CD1c-positive myeloid dendritic cell (primary cell): ENCODE measurements around the gene FAM118B.
"Not testable (repeated sequence)": the region's sequence is repeated elsewhere in the genome, so short reads cannot be mapped to it uniquely, and the experiment has no call there.

Experiments used
- DNase-seq: peaks from one replicate; pipeline ENCODE4 v3.0.0-alpha.2; 2016; ENCODE audit errors: extremely low spot score

FAM118B gene

DNA sequence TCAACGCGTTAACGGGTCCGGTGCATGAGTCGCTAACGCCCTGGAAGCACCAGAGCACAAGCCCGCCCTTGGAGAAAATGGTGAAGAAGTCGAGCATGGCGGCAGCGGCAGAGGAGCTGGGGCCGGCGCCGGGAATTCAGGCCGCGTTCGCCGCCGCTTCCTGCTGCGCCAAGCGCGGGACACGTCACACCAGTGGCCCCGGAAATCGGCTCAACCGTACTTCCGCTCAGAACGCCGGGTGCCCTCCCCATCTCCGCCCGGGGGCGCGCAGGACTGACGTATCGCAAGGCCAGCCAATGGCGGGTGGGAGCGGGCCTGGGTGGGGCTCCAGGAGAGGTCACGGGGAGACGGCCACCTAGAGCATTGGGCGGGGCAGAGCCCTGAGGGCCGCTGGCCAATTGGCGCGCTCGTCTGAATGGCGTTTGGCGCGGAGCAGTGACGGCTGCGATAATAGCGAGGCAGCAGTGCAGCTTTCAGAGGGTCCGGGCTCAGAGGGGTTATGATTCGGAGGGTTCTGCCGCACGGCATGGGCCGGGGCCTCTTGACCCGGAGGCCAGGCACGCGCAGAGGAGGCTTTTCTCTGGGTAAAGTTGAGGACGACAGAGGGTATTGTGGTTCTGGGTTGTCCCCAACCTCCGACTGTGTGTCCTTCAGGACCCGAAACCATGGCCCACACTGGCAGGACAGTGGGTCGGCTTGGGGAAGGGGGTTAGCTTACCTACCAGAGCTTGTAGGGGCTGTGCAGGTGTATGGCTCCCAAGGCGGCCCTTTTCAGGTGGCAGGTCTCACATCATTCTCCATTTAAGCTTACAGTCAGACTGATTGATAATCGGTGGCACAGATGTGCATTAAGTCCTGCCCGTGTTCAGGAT is 57.4 kb downstream of the FAM118B start, which contains the start of the genes FOXRED1 and SRPRA:
FOXRED1 (plus strand) TSS at position 447 of the 872 bp plus-strand sequence; CDS start at position 500, 53 bp downstream.
SRPRA (minus strand) TSS at position 188 of the 872 bp plus-strand sequence; CDS start at position 97, 91 bp downstream.
- peak; percentile 100 for DNase-seq

DNA sequence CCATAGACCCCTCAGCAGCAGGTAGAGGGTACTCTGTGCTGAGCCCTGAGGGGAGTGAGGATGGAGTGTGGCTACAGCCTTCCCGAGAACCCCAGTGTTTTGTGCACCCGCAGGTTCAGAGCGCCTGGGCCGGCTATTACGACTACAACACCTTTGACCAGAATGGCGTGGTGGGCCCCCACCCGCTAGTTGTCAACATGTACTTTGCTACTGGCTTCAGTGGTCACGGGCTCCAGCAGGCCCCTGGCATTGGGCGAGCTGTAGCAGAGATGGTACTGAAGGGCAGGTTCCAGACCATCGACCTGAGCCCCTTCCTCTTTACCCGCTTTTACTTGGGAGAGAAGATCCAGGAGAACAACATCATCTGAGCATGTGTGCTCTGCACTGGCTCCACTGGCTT is 65.7 kb downstream of the FAM118B start:
- no peak for DNase-seq

DNA sequence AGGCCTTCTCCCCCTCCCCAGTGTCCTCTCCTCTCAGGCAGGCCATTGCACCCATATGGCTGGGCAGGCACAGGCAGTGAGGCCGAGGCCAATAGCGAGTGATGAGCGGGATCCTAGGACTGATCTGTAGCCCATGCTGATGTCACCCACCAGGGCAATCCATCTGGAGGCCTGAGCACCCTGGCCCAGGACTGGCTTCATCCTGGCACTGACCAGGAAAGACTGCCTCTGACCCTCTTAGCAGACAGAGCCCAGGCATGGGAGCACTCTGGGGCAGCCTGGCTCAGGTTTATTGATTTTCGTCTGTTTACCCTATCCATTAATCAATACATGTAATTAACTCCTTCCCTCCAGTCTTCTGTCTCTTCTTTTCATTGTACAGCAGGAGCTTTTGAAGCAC is 66.2 kb downstream of the FAM118B start:
- DNase-seq = no peak

DNA sequence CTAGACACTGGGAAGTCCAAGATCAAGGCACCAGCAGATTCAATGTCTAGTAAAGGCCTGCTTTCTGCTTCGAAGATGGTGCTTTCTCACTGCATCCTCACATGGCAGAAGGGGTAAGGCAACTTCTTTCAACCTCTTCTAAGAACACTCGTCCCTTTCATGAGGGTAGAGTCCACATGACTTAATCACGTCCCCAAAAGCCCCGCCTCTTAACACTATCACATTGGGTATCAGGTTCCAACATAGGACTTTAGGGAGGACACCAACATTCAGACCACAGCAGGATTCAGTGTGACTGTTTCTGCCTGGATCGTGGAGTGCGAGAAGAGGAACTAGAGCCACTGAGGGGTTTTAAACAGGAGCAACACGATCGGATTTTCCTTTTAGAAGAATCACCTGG is 67.6 kb downstream of the FAM118B start:
- no peak for DNase-seq

DNA sequence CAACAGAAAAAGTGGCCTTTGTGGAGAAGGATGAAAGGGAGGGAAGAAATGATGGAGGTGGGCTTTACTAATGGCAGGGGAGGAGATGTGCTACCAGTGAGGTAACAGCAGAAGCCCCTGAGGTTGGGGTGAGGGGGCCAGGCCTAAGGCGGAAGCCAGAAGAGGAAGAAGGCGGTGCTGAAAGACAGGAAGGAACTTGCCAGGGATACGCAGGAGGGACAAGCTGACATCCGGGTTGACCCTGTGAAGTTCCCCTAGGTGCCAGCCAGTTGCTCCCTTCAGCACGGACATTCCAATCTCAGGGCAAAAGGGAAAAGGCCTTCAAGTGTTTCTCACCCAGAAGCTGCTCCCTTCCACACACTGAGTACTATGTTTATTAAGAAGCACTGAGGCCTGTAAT is 69.0 kb downstream of the FAM118B start:
- DNase-seq = peak; percentile 34

DNA sequence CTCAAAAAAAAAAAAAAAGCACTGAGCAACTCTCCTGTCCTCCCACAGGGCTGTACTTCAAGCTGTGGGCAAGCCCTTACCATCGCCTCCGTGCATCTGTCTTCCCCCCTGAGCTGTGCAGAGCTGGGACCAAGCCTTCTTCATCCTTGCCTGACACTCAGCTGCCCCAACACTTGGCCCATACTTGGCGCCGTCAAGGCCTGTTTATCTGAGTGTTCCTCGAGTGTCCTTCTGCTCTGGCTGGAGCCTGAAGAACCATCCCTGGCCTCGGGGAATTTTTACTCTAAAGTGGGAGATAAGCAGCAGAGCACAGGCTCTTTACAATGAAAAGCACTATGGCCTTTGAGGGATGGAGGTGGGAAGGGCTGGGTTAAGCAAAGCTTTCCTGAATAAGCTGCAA is 69.7 kb downstream of the FAM118B start:
- DNase-seq = no peak

DNA sequence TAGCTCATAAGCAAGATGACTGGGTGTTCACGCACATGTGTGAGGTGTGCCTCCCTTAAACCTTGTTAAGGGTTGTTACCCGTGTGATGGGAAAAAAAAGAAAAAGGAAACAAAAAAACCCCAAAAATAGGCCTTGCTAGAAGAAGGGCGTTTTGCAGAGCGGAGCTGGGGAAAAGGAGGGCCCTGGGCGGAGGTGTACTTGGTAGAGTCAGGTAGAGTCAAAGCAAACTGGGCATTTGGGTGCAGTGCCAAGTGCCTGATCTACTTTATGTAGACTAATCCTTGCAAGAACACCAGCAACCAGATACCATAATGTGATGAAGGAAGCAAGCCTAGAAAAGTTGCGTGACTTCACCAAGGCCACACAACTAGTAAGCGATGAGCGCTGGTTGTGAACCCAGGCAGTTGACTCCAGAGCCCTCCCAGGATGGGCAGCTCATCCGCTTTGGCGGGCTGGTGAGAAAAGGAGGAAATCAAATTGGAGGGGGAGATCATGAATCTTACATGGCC is 70.1 kb downstream of the FAM118B start:
- no peak for DNase-seq

DNA sequence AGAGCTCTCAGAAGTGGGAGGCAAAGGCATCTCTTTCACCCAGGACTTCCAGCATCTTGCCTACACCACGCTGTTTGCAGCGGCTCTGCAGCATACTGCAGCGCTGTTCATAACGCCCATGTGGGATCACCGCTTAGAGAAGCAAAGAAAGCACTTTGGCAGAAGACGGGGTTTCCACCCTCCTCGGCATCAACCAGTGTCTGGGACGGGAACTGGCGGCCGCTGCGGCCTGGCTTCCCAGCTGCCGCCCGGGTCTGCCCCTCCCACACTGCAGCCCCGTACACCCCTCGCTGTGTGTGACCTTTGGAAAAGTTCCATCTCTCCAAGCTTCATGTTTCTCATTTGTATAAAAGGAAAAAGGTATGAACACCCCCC is 70.8 kb downstream of the FAM118B start:
- peak; percentile 31 for DNase-seq

DNA sequence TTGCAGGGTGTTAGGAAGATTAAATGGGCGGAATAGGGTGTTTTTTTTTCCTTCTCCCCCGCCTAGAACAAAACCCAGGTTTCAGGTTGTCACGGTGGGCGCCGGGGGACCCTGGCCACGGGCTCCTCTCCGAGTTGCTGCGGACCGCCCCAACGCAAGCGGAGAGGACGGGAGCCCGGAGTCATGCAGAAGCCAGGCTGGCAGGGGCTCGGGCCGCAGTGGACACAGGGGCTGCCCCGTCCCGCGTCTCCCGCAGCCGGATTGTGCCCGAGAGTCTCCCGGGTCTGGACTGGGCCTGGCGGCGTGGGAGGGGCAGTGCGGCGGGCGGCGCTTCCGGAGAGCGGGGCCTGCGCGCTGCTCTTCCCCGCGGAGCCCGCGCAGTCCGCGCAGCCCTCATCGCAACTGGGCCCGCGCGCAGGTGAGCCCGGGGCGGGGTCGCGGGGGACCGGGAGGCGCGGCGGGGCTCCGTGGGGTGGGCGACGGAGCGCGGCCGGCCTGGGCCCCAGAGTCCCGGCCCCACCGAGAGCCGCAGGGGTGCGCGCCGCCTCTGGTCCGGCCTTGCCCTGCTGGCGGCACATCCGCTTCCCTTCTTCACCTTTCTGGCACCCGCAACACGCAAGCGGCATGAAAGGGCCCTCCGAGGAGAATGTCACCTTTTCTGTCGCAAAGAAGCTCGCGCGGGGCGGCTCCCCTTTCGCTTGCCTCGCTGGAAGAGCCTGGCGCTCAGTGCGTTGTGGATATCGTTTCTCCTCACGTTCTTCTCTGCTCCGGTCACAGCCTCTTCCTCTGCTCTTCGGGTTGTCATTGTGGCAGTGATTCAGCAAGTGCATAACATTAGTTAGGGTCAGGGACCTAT is 71.4 kb downstream of the FAM118B start, which contains the start of gene TIRAP:
TIRAP (plus strand) TSS at position 358 of the 856 bp plus-strand sequence. CDS start 7,802 bp downstream, outside the sequence.
- DNase-seq = peak; percentile 70

DNA sequence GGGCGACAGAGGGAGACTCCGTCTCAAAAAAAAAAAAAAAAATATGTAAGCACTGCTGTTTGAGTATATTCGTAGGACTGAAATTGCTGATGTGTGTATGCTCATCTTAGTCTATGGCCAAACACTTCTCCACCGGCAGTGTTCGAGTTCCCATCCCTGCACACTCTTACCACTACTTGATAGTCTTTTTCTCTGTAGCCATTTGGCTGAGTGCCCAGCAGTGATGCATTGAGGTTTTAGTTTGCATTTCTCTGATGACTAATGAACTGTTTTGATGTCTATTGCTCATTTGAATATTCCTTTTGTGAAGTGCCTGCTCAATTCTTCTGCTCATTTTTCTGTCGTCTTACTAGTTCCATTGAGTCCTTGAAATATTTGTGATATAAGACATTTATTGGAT is 73.2 kb downstream of the FAM118B start:
- peak; percentile 90 for DNase-seq

DNA sequence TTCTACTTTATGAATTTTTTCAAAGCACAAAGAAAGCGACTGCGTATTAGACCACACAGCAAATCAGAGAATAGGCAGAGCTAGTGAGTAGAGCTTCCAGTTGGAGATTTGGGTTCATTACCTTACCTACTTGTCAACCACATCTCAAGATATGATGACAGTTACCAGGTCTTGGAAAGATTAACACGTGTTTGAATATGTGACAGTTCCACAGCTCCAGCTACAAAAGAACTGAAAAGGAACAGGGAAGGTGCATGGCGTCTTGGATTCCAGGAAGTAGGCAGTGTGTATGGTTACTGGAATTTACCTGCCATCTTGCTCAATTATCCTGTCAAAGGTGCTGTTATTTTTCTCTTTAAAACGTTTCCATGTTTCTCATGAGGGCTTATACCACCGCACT is 76.7 kb downstream of the FAM118B start:
- no peak for DNase-seq

DNA sequence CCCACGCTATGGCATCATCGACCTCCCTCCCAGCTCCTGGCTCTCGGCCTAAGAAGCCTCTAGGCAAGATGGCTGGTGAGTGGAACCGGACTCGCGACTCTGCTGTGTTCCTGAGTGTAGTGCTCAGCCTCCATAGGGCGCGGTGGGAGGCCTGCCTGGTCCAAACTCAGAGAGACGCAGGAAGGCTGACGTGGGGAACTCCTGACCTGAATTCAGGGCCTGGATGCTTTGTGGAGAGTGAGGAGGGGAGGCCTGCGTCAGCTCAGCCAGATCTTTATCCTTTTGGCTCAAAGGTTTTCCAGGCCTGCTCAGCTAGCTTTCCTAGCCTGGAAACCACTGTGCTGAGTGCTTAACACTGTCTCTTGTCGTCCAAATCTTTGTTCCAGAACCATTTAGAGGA is 79.3 kb downstream of the FAM118B start:
- DNase-seq = no peak

DNA sequence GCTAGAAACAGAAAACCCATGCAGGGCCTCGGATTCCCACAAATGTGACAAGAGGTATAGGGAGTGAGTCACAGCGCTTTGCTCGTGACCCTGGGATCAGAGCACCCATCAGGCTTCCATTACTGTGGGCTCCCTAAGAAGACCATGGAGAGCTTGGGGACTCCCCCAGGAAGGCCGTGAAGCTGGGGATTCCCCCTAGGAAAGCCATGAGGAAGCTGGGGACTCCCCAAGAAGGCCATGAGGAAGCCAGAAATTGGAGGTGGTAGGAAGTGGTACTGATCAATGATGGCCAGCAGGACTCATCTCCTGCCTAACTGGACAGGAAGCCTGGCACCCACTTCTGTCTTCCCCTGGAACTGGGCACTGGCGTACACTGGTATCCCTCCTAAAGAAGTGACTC is 82.1 kb downstream of the FAM118B start:
- DNase-seq = peak; percentile 29

DNA sequence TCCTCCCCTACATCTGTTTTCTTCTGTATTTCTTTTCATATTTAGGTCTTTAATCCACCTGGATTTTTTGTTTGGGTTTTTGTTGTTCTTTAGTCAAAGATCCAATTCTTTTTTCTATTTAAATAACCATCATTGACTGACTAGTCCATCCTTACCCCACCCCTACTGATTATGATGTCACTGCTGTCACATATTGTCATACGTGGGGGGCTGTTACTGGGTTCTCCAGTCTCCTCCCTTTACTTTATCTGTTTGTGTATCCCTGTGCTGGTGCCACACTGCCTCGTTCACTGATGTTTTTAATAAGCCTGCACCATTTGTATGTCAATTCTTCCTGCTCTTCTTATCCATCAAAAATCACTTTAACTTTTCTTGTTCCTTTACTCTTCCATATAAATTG is 85.4 kb downstream of the FAM118B start:
- DNase-seq = no peak

DNA sequence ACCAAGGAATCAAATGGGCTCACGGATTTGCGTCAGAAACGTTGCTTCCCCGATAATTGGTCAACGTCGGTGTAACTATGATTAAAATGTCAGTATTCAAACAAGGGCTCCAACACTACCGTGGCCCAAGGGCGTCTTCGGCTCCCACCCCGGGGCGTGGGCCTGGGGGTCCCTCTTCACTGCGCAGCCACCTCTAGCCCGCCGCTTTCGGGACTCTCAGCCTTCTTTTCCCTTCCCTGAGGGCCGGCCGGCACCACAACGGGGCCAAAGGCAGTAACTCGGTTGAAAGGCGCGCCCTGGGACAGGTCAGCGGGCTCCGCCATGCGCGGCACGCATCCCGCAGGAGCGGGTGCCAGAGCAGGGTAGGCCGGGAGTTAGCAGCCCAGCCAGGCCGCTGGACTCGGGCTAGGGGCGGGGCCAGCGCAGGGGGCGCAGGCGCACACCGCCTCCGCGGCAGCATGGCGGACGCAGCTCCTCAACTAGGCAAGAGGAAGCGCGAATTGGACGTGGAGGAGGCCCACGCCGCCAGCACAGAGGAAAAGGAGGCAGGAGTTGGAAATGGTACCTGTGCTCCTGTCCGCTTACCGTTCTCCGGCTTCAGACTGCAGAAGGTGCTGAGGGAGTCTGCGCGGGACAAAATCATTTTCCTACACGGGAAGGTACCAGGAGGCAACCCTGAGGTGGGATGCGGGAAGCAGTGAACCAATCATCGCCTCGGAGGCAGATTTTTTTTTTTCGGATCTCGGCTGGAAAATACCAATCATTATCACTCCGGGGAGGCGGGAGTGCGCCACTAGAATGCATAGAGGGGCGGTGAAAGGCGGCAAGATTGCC is 92.3 kb downstream of the FAM118B start, which contains the start of gene DCPS:
DCPS (plus strand) TSS at position 438 of the 834 bp plus-strand sequence; CDS start at position 459, 21 bp downstream.
- DNase-seq = peak; percentile 95

DNA sequence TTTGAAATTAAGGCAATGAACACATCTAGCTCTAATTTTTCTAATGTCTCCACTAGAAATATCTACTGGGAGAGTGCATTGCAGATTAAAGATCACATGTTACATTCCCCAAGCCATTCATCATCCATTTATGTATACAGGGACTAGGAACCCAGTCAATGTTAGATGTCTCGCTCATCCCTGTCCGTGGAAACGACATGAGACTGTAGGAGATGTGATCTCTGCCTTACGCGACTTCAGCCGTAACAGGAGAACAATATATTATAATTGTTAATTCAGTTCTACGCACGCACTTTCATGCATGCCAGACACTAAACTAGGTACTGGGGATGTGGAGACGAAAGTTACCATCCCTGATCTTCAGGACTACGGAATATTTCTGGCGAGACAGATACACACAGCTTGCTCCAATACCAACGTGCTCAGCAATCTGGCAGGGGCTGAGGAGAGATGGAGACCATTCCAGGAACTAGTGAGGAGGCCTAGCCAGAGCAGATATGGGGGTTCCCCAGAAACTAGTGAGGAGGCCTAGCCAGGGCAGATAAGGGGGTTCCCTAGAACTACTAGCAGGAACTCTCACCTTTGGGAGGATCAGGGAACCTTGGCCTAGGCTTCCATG is 93.0 kb downstream of the FAM118B start:
- DNase-seq = no peak

DNA sequence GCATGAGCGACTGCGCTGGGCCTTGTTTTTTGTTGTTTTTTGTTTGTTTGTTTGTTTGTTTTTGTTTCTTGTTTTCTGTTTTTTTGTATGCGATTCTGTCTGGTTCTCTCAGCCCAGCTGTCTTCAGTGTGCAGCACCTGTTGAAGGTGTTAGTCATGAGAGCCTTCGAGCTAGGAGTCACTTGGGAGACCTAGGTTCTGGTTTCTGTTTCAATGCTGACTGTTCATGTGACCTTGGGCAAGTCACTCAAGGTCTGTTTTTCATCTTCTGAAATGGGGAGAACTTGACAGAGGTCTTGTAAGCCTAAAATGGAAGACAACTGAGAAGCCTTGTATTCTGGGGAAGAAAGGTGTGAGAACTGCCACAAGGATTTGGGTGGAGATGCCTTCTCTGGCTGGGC is 94.1 kb downstream of the FAM118B start:
- DNase-seq = no peak

DNA sequence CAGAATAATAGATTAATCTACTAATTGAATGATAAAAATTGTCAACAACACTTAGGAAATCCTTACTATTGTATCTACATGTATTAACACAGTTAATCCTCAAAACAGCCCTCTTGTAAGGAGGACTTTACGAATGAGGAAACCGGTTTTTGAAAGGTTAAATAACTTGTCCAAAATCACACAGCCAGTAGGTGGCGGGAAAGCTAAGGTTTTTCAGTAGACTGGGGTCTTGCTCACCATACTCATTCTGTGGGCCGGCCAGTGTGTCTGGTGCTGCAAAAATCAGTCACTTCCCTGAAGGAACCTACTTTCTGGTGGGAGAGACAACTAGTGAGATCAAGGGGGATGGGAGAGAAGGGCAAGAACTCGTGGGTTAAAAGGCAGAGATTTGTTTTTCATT is 96.1 kb downstream of the FAM118B start:
- DNase-seq = peak; percentile 25

DNA sequence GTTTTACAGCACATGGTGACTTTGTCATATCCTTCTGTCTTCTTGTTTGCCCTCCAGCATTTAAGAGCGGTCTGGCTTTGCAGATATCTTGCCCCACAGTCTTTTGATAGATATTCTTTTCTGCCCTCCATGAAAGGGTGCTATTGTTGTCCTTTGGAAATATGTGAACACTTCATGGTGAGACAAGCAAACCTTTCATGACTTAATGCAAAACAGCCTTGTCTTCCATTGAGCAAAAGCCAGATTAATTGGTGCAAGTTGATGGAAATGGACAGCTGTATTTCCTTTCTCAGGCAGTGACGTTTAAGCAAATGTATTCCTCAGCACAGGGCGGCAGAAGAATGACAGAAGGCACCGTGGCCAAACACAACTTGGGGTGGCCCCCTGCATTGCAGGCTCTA is 96.7 kb downstream of the FAM118B start:
- DNase-seq = no peak

DNA sequence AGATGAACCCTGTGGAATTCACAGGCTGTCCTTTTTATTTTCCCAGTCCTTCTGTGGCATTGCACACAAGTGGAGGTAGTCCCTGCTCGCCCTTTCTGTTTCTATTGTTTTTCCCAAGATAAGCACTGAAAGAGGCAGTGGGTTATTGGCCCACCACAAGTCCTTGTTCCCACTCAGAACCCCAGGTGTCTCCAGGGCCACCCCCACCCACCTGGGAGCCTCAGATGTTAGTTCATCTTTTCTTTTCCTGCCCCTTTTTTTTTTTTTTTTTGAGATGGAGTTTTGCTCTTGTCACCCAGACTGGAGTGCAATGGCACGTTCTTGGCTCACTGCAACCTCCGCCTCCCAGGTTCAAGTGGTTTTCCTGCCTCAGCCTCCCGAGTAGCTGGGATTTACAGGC is 97.2 kb downstream of the FAM118B start:
- DNase-seq = not testable (repeated sequence)
